HG03025 (cell line): ENCODE measurements around the gene FBXO8.
"Not testable (repeated sequence)": the region's sequence is repeated elsewhere in the genome, so short reads cannot be mapped to it uniquely, and the experiment has no call there.

Source experiments
- ATAC-seq: cut with Tn5 transposase; IDR thresholded peaks from one replicate; pipeline ENCODE4 v1.9.1; 2021; ENCODE audit warnings: mild to moderate bottlenecking, moderate library complexity; ENCODE audit not compliant: unreplicated experiment, low FRiP score

FBXO8 gene

GRCh38 chr4:174283507-174284471 lies at the start of gene FBXO8, which contains the start of gene CEP44:
FBXO8 (minus strand) TSS chr4:174283667; CDS start chr4:174263092, 20,575 bp downstream.
CEP44 (plus strand) TSS chr4:174283911; CDS start chr4:174299122, 15,211 bp downstream.
- ATAC-seq = peak; percentile 68

- ATAC-seq = no peak
These were observed 49.5 kb upstream of the FBXO8 start for GRCh38 chr4:174332741-174333493.

- no peak for ATAC-seq
These were observed 41.3 kb upstream of the FBXO8 start for GRCh38 chr4:174324725-174325124.

GRCh38 chr4:174324236-174324635 lies 40.8 kb upstream of the FBXO8 start:
- ATAC-seq = no peak

- no peak for ATAC-seq
These were observed 37.2 kb upstream of the FBXO8 start for GRCh38 chr4:174320494-174321199.

GRCh38 chr4:174318829-174319764 lies 35.6 kb upstream of the FBXO8 start:
- no peak for ATAC-seq

- no peak for ATAC-seq
These were observed 34.1 kb upstream of the FBXO8 start for GRCh38 chr4:174317531-174317930.

GRCh38 chr4:174316954-174317353 lies 33.5 kb upstream of the FBXO8 start:
- no peak for ATAC-seq

- ATAC-seq = no peak
These were observed 33.1 kb upstream of the FBXO8 start for GRCh38 chr4:174316546-174316945.

- peak; percentile 78 for ATAC-seq
These were observed 31.3 kb upstream of the FBXO8 start for GRCh38 chr4:174314770-174315169.

- ATAC-seq = no peak
These were observed 30.8 kb upstream of the FBXO8 start for GRCh38 chr4:174314274-174314673.

- ATAC-seq = no peak
These were observed 29.5 kb upstream of the FBXO8 start for GRCh38 chr4:174312993-174313392.

- ATAC-seq = no peak
These were observed 24.2 kb upstream of the FBXO8 start for GRCh38 chr4:174307694-174308093.

- ATAC-seq = no peak
These were observed 22.5 kb upstream of the FBXO8 start for GRCh38 chr4:174305961-174306360.

GRCh38 chr4:174304664-174305063 lies 21.2 kb upstream of the FBXO8 start:
- no peak for ATAC-seq

GRCh38 chr4:174303687-174304086 lies 20.2 kb upstream of the FBXO8 start:
- no peak for ATAC-seq

- ATAC-seq = not testable (repeated sequence)
These were observed 11.7 kb upstream of the FBXO8 start for GRCh38 chr4:174295142-174295541.

- not testable (repeated sequence) for ATAC-seq
These were observed 11.2 kb upstream of the FBXO8 start for GRCh38 chr4:174294641-174295040.

GRCh38 chr4:174292473-174292872 lies 9.0 kb upstream of the FBXO8 start:
- ATAC-seq = no peak

GRCh38 chr4:174286870-174287269 lies 3.4 kb upstream of the FBXO8 start:
- ATAC-seq = no peak
